NCI-H526 (cell line): ENCODE results near the gene MBNL1.

Experiments used
- DNase-seq, 2 experiments: peaks; one replicate each; lab custom pipeline; 2025; lab: John Stamatoyannopoulos, UW

MBNL1 gene, protein sequence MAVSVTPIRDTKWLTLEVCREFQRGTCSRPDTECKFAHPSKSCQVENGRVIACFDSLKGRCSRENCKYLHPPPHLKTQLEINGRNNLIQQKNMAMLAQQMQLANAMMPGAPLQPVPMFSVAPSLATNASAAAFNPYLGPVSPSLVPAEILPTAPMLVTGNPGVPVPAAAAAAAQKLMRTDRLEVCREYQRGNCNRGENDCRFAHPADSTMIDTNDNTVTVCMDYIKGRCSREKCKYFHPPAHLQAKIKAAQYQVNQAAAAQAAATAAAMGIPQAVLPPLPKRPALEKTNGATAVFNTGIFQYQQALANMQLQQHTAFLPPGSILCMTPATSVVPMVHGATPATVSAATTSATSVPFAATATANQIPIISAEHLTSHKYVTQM

GRCh38 chr3:152268555-152269055, at the start of gene MBNL1:
TSS of gene MBNL1 (plus strand) at chr3:152268929. CDS start at chr3:152300194, 31,265 bp downstream.
- DNase-seq: peak; percentile 90 to 97

DNA sequence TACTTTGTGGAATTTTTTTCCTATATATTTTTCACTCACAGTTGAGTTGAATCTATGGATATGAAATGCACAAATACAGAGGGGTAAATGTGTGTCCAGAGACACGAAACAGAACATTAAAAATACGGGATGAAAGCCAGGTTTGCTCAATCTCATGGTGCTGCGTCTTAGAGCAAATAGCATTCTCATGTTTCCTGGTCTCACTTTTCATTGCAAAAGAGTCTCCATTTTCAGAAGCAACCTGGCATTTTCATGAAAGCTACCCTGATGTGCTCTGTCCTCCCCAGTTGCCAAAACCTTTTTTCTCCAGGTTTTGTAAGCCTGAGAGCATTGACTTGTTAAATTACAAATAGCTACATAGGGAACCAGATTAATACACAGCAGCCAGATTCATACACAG, 49.5 kb upstream of the MBNL1 start:
- DNase-seq: no peak

GRCh38 chr3:152219769-152220255, 48.9 kb upstream of the MBNL1 start:
- no peak for DNase-seq

- no peak for DNase-seq
Measured at GRCh38 chr3:152222327-152222726, 46.4 kb upstream of the MBNL1 start.

GRCh38 chr3:152225201-152225600, 43.5 kb upstream of the MBNL1 start:
- DNase-seq: no peak

GRCh38 chr3:152226176-152226575, 42.6 kb upstream of the MBNL1 start:
- DNase-seq: no peak

DNA sequence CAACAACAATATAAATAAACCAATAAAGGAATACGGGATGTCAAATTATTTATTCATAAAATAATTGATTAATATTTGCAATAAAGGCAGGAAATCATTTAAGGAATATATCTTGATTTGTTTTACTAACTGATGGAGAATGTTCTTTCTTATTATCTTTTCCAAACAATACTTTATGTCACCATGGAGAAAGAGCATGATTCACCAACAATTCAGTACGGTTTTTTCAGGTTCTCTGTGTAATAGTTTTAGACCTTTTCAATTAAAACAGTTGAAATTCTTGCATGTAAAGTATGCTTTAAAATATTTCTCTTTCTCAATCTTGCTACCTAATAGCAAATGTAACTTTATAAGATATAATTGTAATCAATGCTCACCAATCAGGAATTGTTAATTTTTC, 41.7 kb upstream of the MBNL1 start:
- DNase-seq: no peak

DNA sequence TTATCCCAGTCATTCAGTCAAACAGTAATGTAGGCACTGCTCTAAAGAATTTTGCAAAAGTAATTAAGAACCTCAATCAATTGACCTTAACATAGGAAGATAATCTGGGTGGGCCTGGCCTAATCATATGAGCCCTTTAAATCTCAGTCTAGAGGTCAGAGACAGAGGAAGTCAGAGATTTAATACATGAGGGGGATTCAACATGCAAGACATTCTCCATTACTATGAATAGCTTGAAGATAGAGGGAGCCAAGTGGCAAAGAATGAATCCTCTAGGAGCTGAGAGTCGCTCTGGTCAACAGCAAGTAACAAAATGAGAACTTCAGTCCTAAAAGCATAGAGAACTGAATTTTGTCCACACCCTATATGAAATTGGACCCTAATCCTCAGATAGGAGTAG, 39.0 kb upstream of the MBNL1 start:
- no peak for DNase-seq

DNA sequence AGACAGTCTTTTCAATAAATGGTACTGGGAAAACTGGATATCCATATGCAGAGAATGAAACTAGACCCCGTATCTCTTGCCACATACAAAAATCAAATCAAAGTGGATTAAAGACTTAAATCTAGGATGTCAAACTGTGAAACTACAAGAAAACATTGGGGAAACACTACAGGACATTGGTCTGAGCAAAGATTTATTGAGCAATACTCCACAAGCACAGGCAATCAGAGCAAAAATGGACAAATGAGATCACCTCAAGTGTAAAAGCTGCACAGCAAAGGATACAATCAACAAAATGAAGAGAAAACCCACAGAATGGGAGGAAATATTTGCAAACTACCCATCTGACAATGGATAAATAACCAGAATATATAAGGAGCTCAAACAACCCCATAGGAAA, 38.4 kb upstream of the MBNL1 start:
- no peak for DNase-seq

GRCh38 chr3:152232001-152232400, 36.7 kb upstream of the MBNL1 start:
- DNase-seq: no peak

- peak; percentile 73 to 86 for DNase-seq
Measured at GRCh38 chr3:152232679-152233078, 36.0 kb upstream of the MBNL1 start.

DNA sequence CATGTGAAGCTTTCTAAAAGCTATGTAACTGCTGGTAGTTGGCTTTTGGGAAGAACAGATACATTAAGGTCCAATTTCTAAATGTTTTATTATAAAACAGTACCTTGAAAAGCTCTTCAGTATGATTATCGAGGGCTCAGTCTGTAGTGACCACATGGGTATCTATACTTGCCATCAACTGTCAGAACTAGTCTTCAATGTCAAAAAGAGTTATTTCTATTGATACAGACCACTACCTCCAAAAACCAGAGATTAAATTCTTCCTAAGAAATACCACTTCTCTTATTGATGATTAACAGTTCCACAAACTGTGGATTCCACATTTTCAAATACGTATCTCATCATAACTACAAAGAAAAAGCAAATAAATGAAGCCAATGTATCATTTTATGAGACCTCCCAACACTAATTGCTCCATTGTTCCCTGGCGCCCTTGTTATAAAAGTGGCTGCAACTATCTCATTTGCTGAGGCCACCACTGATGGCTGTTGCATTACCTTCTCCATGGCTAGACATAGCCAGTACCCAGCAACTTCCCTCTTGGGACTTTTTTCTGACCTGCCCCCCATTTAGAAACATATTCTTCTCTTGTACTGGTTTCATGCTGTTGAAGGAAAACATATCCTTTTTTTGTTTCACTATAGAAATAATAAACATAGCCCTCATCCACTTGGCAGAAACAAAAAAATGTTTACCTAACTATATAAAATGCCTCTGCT, 33.9 kb upstream of the MBNL1 start:
- DNase-seq: no peak

- DNase-seq: no peak
Measured at GRCh38 chr3:152235709-152236298, 32.9 kb upstream of the MBNL1 start.

- DNase-seq: no peak
Measured at GRCh38 chr3:152236716-152237115, 32.0 kb upstream of the MBNL1 start.

DNA sequence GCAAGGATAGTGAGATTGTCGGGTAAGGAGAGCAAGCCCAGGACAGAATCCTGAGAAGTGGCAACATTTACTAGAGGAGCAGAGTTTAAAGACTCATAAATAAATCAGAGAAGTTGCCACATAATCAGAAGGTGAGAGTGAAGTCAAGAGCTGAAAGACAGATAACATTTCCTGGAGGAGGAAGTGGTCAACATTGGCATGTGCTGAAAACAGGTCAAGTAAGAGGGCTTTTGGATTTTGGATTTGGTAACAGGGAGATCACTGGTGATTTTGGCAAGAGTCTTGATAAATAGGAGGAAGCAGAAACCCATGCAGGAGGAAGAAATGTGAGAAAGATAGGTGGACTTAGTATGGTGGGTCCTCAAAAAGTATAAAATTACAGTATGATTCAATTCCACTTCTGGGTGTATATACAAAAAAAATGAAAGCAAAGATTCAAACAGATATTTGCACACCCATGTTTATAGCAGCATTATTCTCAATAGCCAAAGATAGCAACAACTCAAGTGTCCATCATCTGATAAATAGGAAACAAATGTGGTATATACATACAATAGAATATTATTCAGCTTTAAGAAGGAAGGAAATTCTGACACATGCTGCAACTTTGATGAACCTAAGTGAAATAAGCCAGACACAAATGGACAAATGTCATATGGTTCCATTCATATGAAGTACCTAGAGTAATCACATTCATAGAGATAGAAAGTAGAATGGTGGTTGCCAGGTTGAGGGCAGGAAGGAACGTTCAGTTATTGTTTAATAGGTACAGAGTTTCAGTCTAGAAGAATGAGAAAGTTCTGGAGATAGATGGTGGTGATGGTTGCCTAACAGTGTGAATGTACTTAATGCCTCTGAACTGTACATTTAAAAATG, 27.3 kb upstream of the MBNL1 start:
- no peak for DNase-seq

DNA sequence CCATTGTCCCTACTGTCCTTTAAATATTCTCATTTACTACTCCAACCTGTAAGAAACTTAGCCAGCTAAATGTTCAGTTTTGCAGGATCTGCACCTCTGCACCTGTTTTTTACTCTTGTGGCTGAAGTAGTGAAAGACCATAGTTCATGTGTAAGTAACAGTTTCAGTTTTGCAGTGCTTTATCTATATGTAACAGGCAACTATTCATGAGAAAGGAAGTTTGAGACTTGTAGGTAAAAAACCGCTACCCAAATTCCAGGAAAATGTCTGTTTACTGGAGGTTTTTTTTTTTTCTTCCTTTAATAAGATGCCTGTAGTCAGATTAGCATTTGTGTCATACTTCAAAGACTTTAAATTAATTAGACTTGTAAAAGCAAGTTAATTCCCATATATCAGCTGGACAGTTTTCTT, 25.4 kb upstream of the MBNL1 start:
- DNase-seq: no peak

DNA sequence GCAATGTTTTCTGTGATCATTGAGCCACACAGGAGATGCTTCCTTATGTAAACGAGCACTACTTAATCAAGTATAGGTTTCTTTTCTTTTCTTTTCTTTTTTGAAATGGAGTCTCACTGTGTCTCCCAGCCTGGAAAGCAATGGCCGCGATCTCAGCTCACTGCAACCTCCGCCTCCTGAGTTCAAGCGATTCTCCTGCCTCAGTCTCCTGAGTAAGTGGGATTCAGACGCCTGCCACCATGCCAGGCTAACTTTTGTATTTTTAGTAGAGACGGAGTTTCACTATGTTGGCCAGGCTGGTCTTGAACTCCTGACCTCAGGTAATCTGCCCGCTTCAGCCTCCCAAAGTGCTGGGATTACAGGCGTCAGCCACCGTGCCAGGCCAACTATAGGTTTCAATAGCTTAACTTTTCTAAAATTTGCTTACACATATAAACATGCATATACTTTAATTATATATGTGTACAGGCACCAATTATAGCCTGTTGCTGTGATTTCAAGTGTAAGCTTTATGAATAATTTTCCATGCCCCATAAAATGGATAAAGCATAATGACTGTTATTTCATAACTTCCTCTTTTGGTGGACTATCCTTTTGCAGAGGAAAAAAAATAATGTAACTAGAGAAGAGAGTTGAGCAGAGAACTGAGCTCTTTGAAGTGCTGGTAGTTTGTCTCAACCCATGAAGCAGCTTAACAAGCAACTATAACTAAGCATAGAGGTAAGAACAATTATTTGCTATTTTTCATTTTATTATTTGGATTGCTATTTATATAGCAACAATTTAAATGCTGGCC, 24.8 kb upstream of the MBNL1 start:
- no peak for DNase-seq

DNA sequence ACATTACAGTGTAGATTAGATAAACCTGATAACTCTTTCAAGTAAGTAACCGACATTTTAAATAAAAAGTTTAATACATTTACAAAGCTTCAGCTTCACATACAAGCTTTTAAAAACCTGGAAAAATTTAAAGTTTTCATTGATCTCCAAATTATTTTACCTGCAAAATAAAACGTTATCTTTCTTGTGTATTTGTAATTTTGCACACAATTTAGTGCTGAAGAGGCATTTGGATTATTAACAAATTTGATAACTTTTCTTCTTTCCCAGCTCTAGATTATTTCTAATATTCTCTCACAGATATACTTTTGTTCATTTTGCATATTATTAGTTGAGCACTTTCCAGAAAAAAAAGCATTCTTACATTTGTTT, 24.2 kb upstream of the MBNL1 start:
- no peak for DNase-seq

DNA sequence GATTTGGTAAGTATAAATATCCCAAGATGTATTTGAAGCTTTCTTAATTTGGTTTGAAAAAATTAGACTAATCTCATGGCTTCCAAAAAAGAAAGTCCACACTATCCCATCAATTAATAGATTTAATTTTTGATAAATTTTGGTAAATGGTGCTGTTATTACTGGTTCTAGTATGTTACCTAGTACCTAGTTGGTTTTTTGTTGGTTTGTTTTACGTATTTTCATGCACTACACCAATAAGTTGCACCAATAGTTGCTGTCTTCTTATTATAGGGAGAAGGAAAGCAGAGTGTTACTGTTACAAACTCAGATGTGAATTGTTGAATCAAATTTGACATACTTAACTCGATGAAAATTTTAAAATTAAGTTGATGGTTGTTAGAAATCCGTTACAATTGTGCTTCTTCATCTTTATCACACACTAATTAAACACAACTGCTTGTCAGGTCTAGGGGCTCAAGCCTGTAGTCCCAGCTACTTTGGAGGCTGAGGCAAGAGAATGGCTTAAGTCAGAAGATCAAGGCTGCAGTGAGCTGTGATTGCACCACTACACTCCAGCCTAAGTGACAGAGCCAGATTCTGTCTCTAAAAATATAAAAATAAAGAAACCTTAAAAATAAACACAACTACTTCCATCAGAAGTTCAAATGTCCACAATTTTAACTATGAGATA, 23.1 kb upstream of the MBNL1 start:
- no peak for DNase-seq

DNA sequence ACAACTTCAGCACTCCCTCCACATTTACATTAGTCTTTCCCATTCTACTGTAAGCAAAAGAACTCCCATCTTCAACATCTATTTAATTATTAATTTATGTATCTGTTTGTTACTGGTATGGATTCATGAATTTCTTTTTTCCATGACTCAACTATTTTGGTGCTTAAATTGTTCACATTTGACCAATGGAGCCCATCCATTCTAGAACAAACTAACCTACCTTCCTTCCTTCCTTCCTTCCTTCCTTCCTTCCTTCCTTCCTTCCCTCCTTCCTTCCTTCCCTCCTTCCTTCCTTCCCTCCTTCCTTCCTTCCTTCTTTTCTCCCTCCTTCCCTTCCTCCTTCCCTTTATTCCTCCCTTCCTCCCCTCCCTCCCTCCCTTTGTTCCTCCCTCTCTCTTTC, 16.8 kb upstream of the MBNL1 start:
- DNase-seq: no peak
